KOPT-K1 (cell line): ENCODE measurements around the gene TBCA.
"Not testable (repeated sequence)": the region's sequence is repeated elsewhere in the genome, so short reads cannot be mapped to it uniquely, and the experiment has no call there.

ENCODE experiments used
- H3K27ac ChIP-seq: fragments of 200-600 bp; sonication (generic); 2 replicates; pipeline ENCODE4 v1.5.1; 2016; ENCODE audit warnings: antibody characterized with exemption, mild to moderate bottlenecking, low read depth, low read length; ENCODE audit not compliant: poor library complexity, severe bottlenecking
- H3K36me3 ChIP-seq: fragments of 200-600 bp; sonication (generic); 2 replicates; pipeline ENCODE4 v1.5.1; 2017; ENCODE audit warnings: antibody characterized with exemption, mild to moderate bottlenecking, low read length, moderate library complexity; ENCODE audit not compliant: insufficient read depth
- H3K9me3 ChIP-seq: fragments of 200-600 bp; sonication (generic); 2 replicates; pipeline ENCODE4 v1.5.1; 2017; ENCODE audit warnings: antibody characterized with exemption, low read length, mild to moderate bottlenecking; ENCODE audit not compliant: insufficient read depth, poor library complexity, severe bottlenecking

TBCA gene

DNA sequence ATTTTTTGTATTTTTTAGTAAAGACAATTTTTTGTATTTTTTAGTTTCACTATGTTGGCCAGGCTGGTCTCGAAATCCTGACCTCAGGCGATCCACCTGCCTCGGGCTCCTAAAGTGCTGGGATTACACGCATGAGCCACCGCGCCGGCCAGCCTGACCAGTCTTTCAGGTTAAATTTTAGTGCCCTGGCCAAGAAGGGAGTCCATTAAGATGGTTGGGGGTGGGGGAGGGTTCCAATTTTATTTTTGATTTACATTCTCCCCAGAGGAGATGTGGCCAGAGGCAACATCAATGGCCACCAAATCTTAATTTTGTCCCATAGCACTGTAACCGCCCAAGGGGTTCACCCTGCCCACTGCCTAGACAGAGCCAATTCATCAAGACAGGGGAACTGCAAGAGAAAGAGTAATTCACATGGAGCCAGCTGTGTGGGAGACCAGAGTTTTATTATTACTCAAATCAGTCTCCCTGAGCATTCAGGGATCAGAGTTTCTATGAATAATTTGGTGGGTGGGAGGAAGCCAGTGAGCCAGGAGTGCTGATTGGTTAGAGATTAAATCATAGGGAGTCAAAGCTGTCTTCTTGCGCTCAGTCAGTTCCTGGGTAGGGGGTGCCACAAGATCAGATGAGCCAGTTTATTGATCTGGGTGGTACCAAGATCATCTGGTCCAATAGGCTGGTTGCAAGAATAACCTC, 24.7 kb downstream of the TBCA start:
- no peak overlapping the region for H3K27ac ChIP-seq
- peaks cover 4% of the 10 kb centered on the region for H3K9me3 ChIP-seq
- peaks cover 13% of the 10 kb centered on the region for H3K36me3 ChIP-seq

DNA sequence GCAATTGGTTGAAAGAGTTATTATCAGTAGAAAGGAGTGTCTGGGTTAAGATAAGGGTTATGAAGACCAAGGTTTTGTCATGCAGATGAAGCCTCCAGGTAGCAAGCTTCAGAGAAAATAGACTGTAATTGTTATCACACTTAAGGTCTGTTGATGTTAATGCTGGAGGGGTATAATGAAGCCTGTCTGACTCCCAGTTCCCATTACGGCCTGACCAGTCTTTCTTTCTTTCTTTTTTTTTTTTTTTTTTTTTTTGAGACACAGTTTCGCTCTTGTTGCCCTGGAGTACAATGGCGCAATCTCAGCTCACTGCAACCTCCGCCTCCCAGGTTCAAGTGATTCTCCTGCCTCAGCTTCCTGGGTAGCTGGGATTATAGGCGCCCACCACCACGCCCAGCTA, 25.2 kb downstream of the TBCA start:
- not testable (repeated sequence) for H3K9me3 ChIP-seq, H3K27ac ChIP-seq
- H3K36me3 ChIP-seq, result peaks cover 13% of the 10 kb centered on the region

DNA sequence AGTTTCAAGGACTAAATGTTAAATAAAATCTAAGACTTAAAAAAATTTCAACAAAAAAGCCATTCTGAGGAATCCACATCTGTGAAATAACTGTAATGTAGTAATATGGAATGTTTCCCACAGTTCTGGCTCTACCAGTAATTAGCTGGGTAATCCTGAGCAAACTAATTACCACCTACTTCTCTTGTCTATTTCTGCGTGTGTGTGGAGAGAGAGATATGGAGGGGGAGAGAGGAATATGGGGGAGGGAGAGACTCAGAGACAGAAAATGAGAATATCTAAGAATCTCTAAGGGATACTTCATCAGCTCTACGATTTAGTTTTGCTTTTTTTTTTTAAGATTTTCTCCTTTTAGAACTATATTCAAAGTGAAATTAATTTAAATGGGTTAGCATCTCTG, 28.0 kb downstream of the TBCA start:
- no peak overlapping the region for H3K27ac ChIP-seq
- peaks cover 37% of the 10 kb centered on the region for H3K36me3 ChIP-seq

DNA sequence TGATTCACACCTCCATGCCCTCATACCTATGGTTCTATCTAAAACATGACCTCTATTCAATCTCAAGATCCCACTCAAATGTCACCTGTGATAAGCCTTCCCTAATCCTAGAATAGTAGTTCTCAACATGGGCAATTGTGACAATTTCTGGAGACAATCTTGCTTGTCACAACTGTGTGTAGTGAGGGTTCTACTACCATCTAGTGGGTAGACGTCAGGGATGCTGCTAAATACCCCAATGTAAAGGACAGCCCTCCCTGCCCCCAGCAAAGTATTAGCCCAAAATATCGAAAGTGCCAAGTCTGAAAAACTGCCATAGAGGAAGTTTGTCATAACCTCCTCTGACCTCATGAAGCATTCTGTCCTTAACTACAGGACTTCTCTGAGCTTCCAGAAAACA, 32.0 kb downstream of the TBCA start:
- Histone ChIP-seq H3K36me3 (peaks cover 50% of the 10 kb centered on the region), H3K27ac (no peak overlapping the region), H3K9me3 (no peaks in the 10 kb centered on the region)

More for the DNA sequence above, 28.0 kb downstream of the TBCA start:
- H3K9me3 ChIP-seq, result no peaks in the 10 kb centered on the region

DNA sequence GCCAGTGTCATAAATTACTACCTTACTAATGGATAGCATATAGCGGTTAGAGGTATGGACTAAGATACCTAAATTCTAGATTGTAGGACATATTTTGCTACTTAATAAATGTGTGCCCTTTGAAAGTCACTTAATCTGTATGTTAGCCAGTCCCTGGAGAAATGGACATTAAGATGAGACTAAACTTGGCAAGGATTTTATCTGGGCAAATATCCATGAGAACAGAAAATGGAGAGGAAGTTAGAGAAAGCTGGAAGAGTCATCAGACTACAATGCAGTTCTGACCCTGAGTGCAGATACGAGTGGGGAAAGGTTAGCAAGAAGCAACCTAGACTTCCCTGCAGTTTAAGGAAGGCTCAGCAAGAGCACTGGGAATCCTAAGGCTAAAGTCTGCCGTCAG, 33.0 kb downstream of the TBCA start:
- no peak overlapping the region for H3K27ac ChIP-seq
- H3K9me3 ChIP-seq, result no peaks in the 10 kb centered on the region
- H3K36me3 ChIP-seq, result peaks cover 55% of the 10 kb centered on the region

DNA sequence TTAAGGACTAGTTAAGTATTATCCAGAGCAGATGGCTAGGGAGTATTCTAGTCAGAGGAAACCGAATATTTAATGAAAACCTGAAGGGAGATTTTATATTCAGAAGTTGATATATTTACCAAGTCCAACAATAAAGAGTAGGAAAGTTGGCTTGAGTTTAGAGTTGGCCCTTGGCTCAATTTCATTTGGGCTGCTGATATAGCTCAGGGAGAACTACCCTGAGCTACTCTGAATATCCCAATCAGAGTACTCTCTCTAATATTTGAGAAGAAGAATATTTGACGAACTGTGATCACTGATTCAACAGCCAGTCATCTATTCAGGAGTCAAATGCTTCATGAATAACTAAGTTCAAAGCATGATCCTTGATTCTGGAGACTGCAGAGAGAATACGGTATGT, 34.5 kb downstream of the TBCA start:
- Histone ChIP-seq H3K27ac (no peak overlapping the region), H3K36me3 (peaks cover 55% of the 10 kb centered on the region), H3K9me3 (no peaks in the 10 kb centered on the region)

DNA sequence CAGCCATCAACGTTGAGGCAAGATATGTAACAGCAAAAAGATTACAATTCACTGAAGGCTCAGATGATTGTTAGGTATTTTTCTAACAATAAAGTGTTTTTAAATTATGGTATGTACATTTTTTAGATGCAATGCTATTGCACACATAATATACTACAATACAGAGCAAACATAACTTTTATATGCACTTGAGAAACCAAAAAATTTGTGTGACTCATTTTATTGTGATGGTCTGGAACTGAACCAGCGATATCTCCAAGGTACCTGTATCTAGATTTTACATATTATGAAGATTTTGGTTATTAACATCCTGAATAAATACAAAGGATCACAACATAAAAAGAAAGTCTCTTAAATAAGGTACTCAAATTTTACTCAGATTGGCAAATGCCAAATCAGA, 41.3 kb downstream of the TBCA start:
- Histone ChIP-seq H3K36me3 (peaks cover 13% of the 10 kb centered on the region), H3K27ac (no peak overlapping the region), H3K9me3 (peaks cover 17% of the 10 kb centered on the region)

DNA sequence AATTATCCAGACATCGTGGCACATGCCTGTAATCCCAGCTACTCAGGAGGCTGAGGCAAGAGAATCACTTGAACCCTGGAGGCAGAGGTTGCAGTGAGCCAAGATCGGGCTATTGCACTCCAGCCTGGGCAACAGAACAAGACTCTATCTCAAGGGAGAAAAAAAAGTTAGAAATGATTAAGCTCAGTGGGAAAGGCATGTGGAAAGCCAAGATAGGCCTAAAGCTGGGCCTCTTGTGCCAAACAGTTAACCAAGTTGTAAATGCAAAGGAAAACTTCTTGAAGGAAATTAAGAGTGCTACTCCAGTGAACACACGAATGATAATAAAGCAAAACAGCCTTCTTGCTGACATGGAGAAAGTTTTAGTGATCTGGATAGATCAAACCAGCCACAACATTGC, 43.0 kb downstream of the TBCA start:
- Histone ChIP-seq H3K9me3 (peaks cover 17% of the 10 kb centered on the region), H3K36me3 (peaks cover 4% of the 10 kb centered on the region), H3K27ac (no peak overlapping the region)

DNA sequence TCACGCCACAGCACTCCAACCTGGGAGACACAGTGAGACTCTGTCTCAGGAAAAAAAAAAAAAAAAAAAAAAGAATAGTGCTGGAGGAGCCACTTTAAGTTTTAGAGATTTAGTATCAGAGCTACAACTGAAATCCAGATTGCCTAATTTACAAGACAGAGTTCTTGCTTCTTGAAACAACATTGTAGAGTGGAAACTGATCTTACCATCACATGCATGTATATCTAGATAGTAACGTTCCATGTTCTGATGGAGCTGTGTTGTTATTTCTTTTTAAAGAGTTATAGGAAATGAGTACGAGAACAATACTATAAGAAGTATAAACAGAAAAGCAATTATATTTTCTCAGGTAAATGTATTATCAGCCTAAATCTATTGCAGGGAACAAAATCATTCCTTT, 48.9 kb downstream of the TBCA start:
- H3K27ac ChIP-seq, result no peak overlapping the region
- no peaks in the 10 kb centered on the region for H3K9me3 ChIP-seq
- H3K36me3 ChIP-seq, result peaks cover 9% of the 10 kb centered on the region; the same call in 1 of the 2 replicates

DNA sequence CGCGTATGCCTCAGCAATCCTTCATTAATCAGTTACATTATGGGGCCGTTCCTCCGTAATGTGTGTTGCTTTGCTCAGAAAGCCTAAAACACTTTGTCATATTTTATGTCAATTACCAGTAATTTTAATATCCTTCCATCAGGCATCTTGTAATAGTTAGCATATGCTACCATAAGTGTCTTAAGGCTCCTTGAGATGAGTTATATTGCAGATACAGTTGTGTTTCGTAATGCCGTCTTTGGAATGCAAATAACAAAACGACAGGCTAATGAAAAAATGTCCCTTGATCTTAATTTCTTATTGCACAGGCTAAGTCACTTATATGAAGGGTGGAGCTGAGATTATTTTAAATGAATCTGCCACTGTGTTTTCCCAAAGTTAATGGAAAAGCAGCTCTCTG, 50.5 kb downstream of the TBCA start:
- Histone ChIP-seq H3K9me3 (no peaks in the 10 kb centered on the region), H3K27ac (no peak overlapping the region), H3K36me3 (peaks cover 9% of the 10 kb centered on the region; the same call in 1 of the 2 replicates)

DNA sequence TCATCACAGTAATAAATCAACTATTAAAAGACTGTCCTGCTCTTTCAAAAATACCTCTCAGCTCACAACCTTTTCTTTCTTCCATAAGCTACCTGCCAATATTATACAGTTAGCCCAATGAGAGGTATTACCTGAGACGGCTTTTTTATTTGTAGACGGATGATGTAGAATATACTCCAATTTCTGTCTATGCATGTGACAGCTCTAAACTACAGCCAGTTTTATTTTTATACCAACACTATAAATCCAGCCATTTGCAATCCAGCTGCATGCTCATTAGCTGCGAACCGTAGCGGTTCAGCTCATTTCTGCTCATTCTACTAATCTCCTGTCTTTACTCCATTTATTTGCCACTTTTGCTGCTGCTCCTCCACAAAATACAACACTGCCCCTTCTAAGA, 51.2 kb downstream of the TBCA start:
- no peaks in the 10 kb centered on the region for H3K9me3 ChIP-seq
- H3K27ac ChIP-seq, result no peak overlapping the region
- H3K36me3 ChIP-seq, result peaks cover 9% of the 10 kb centered on the region; the same call in 1 of the 2 replicates

DNA sequence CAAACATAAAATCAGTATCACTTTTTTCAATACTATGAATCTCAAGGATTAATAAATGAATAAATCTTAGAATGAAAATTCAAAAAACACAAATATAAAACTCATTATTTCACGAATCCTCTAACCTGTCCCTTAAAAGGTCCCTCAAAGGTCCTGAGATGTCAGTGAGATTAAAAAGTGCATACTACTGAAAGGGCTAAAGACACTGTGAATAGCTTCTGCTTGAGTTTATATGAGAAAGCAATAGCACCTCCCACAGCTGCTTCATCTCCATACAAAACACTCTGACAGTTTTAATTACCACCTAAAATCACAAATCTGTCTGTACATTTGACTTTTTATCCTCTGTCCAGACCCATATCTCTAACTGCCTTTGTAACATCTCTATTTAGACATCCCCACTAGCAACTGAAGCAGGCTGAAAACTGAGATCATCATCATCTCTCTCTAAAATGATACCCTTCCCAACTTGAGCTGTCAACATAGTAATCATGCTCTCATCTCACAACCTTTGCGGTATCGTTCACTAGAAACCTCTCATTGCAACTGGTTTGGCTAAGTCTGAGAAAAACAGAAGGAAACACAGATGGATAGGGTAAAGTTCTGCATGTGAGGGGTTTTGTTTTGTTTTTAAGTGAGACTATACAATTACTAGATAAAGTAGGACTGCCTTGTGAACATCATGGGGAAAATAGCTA, 56.3 kb downstream of the TBCA start:
- Histone ChIP-seq H3K27ac (no peak overlapping the region), H3K36me3 (no peaks in the 10 kb centered on the region), H3K9me3 (no peaks in the 10 kb centered on the region)

DNA sequence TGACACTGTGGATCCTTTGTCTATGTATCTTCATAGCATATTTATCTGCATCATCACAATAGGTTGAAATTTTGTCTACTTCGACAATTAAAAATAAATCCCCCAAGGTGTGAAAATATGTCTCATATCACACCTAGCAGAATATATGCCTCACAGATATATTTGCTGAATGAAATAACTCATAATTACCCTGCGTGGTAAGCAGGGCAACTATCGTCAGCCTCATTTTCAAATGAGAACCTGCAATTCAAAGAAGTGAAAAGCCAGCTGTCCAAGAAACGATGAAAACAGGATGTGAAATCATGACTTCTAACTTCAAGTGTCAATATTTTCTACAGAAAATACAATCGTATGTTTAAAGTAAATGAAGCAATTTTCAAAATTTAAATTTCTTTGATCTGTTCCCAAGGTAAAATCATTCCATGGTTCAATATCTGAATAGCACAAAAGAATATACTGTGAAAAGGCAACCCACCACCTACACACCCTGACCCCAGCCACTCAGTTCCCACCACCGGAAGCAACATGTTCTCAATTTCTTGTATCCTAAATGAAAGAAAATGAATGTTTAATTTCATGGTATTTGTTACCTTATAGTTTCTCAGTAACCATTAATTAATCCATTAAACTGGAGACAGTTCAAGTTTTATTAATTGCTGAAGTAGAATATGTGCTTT, 57.1 kb downstream of the TBCA start:
- Histone ChIP-seq H3K36me3 (no peaks in the 10 kb centered on the region), H3K9me3 (no peaks in the 10 kb centered on the region), H3K27ac (no peak overlapping the region)

DNA sequence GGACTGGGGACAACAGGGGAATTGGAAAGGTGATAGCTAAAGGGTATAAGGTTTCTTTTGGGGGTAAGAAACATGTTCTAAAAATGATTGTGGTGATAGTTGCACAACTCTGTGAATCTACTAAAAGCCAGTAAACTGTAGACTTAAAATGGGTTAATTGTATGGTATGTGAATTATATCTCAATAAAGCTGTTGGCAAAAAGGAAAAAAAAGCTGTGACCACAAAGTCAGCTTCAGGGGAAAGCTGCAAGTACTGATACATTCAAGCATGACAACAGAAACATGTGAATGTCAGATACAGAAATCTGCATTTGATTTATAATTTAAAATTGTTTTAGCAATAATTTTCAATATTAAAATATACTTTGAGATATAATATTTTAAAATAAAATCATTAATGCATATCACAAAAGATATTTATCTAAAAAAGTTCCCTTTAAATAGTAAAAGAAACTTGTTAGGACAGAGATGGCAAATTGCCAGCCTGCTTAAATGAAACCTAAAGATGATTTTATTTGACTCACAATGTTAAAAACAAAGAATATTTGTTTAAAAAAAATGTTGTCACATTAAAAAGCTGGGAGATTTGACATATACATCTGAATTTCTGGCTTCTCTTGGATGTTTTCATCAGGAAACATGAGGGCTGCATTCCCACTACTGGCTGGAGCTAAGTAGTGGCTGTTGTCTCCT, 66.0 kb downstream of the TBCA start:
- Histone ChIP-seq H3K27ac (no peak overlapping the region), H3K36me3 (peaks cover 31% of the 10 kb centered on the region), H3K9me3 (no peaks in the 10 kb centered on the region)

DNA sequence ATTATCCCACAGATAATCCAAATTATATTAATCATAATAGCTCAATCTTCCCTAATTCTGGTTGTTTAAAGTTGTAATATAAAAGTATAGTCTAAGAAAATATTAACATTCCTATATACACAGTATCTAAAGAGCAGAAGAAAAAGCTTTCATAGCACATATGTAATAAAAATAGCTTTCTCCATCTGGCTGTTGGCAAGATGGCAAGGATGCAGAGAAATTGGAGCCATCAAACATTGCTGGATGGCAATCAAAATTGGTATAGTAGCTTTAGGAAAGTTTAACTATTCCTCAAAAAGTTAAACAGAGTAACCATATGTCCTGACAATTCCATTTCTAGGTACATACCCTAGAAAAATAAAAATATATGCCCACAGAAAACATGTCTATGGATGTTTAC, 66.8 kb downstream of the TBCA start:
- no peaks in the 10 kb centered on the region for H3K9me3 ChIP-seq
- H3K36me3 ChIP-seq, result peaks cover 39% of the 10 kb centered on the region
- no peak overlapping the region for H3K27ac ChIP-seq
